Right hindlimb (tissue), 1 donor: Measurements from ENCODE around the gene GCK.
A peak's percentile ranks its signal among the peaks of the same experiment; 100 is the strongest.
"Not testable (repeated sequence)": the region's sequence is repeated elsewhere in the genome, so short reads cannot be mapped to it uniquely, and the experiment has no call there.

Source experiments
- DNase-seq: peaks from one replicate; pipeline ENCODE4 v3.0.0-alpha.2; 2018

The GCK gene

GRCh38 chr7:44176486-44176885, 12.8 kb downstream of the GCK start:
- DNase-seq: no peak

- no peak for DNase-seq
These were observed 13.5 kb downstream of the GCK start for GRCh38 chr7:44175730-44176129.

- DNase-seq: not testable (repeated sequence)
These were observed 14.6 kb downstream of the GCK start for GRCh38 chr7:44174694-44174948.

- DNase-seq: no peak
These were observed 15.1 kb downstream of the GCK start for GRCh38 chr7:44173911-44174693.

GRCh38 chr7:44172803-44173424, 16.3 kb downstream of the GCK start:
- DNase-seq: peak; percentile 5

GRCh38 chr7:44172352-44172751, 16.9 kb downstream of the GCK start:
- DNase-seq: no peak

GRCh38 chr7:44171901-44172300, 17.3 kb downstream of the GCK start:
- DNase-seq: not testable (repeated sequence)

GRCh38 chr7:44167920-44168319, 21.3 kb downstream of the GCK start:
- no peak for DNase-seq

GRCh38 chr7:44163591-44163990, 25.6 kb downstream of the GCK start:
- peak; percentile 16 for DNase-seq

GRCh38 chr7:44162785-44163395, 26.3 kb downstream of the GCK start:
- peak; percentile 10 for DNase-seq

- no peak for DNase-seq
These were observed 27.1 kb downstream of the GCK start for GRCh38 chr7:44162179-44162578.

GRCh38 chr7:44161371-44161770, 27.9 kb downstream of the GCK start:
- DNase-seq: no peak

GRCh38 chr7:44159824-44160630, 29.2 kb downstream of the GCK start:
- DNase-seq: no peak

- no peak for DNase-seq
These were observed 30.2 kb downstream of the GCK start for GRCh38 chr7:44158873-44159631.

GRCh38 chr7:44158096-44158872, 31.0 kb downstream of the GCK start:
- no peak for DNase-seq

GRCh38 chr7:44157116-44158080, 31.8 kb downstream of the GCK start:
- DNase-seq: no peak

- no peak for DNase-seq
These were observed 32.7 kb downstream of the GCK start for GRCh38 chr7:44156453-44157010.

GRCh38 chr7:44155191-44156185, 33.8 kb downstream of the GCK start:
- no peak for DNase-seq

GRCh38 chr7:44154703-44155102, 34.5 kb downstream of the GCK start:
- DNase-seq: no peak
